ENCODE results near the gene EGR4.

The EGR4 gene

DNA sequence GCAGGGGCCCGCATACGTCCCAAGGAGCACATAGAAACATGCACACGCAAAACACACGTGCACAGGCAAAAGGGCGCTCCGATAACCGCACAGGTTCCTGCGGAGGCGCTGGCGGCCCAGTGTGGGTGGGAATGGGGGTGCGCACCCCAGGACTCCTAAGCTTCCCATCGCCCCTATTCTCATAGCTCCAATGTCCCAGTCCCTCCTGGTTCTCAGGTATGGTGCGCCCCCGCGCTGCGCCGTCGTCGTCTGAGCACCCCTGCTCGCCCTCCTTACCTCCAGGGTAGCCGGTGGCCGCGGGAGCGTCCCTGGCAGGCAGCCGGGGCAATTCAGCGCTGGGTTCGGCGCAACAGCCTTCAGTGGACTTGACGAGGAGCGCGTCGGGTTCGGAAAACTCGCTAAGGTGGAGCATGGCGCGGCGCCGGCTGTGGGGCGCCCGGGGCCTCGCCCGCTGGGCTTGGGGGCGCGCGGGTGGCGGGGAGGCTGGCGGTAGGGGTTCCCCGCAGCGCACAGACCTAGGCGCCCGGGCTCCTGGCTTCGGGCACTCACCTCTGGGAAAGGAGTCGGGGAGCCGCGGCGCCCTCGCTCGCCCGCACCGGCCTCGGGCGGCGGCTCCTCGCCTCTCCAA, 328 bp downstream of the EGR4 start:
- peaks cover 3% of the 10 kb centered on the region for H3K9me3 ChIP-seq (ENCODE audit: severe bottlenecking)
- H3K36me3 ChIP-seq: no peaks in the 10 kb centered on the region
- TF ChIP-seq, protein P1, sequence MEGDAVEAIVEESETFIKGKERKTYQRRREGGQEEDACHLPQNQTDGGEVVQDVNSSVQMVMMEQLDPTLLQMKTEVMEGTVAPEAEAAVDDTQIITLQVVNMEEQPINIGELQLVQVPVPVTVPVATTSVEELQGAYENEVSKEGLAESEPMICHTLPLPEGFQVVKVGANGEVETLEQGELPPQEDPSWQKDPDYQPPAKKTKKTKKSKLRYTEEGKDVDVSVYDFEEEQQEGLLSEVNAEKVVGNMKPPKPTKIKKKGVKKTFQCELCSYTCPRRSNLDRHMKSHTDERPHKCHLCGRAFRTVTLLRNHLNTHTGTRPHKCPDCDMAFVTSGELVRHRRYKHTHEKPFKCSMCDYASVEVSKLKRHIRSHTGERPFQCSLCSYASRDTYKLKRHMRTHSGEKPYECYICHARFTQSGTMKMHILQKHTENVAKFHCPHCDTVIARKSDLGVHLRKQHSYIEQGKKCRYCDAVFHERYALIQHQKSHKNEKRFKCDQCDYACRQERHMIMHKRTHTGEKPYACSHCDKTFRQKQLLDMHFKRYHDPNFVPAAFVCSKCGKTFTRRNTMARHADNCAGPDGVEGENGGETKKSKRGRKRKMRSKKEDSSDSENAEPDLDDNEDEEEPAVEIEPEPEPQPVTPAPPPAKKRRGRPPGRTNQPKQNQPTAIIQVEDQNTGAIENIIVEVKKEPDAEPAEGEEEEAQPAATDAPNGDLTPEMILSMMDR (IDR thresholded peaks at IDR 0.05; ENCODE audit: low read depth, low read length): 0 out of 2 replicates have a peak, but pooled peaks have one; percentile 14
- H3K27me3 ChIP-seq (ENCODE audit: insufficient read depth, low read depth, severe bottlenecking): peaks cover 56% of the 10 kb centered on the region
- H3K27ac ChIP-seq: no peak overlapping the region
- peak; percentile 45 for DNase-seq
- H3K4me3 ChIP-seq (ENCODE audit: low read depth, low read length): peak overlapping the region; percentile 63

DNA sequence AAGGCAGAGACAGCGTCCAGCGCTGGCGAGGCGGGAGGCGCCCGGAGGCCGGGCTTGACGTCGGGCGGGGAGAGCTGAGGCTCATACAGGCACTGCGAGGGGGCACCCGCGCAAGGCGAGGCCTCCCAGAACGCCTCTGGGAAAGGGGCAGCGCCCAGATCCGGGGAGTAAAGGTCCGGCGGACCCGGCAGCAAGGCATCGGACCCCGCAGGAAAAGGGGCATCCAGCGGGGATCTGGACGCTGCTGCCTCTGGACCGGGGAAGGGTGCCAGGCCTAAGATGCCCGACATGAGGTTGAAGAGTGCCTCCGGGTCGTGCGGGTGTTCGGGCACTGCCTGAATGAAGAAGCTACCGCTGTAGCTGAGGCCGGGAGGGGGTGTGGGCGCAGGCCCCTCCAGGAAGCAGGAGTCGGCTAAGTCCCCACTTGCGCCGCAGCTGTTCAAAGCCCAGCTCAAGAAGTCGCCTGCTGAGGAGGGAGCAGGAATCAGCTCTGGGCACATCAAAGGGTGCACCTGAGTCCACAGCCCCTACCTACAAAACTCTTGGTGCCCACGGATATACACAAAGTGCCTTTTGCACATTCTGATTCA, 937 bp downstream of the EGR4 start:
- H3K4me3 ChIP-seq (ENCODE audit: low read depth, low read length): peak overlapping the region; percentile 63
- no peaks in the 10 kb centered on the region for H3K36me3 ChIP-seq
- no peak overlapping the region for H3K27ac ChIP-seq
- peaks cover 3% of the 10 kb centered on the region for H3K9me3 ChIP-seq (ENCODE audit: severe bottlenecking)
- TF ChIP-seq, protein P1 (IDR thresholded peaks at IDR 0.05; ENCODE audit: low read depth, low read length): no peak
- peak; percentile 45 for DNase-seq
- peaks cover 56% of the 10 kb centered on the region for H3K27me3 ChIP-seq (ENCODE audit: insufficient read depth, low read depth, severe bottlenecking)

DNA sequence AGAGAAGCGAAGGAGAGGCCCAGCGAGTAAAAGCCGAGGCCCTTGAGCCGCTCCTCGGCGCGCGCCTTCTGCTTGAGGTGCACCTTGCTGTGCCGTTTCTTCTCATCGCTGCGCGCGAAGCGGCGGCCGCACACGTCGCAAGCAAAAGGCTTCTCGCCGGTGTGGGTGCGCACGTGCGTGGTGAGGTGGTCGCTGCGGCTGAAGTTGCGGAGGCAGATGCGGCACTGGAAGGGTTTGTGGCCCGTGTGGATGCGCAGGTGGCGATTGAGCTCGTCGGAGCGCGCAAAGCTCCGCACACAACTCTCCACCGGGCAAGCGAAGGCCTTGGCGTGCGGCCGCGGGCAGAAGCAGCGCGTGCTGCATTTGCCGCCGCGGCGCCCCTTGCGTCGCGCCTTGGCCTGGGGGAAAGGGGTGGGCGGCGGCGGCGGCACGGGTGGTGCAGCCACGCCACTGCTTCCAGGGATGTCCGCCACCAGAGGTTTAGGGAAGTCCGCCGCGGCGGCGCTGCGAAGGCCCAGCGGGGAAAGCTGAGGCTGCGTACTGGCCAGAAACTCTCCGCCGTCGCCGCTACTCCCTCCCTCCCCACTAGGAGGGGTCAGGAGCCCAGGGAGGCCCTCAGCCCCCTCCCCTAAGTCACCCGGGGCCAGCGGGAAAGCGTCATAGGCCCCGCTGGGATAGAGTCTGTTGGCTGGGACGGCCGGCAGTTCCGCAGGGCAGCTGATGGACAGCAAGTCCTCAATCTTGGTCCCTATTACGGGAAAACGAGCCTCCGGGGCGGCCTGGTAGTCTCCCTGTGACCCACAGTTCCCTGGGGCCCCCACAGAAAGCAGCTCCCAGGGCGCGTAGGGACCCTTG, 1.7 kb downstream of the EGR4 start:
- peak overlapping the region; percentile 63 for H3K4me3 ChIP-seq (ENCODE audit: low read depth, low read length)
- TF ChIP-seq, protein P1 (IDR thresholded peaks at IDR 0.05; ENCODE audit: low read depth, low read length): peak; percentile 71
- DNase-seq: peak; percentile 87
- H3K27me3 ChIP-seq (ENCODE audit: insufficient read depth, low read depth, severe bottlenecking): peaks cover 56% of the 10 kb centered on the region
- H3K27ac ChIP-seq: no peak overlapping the region
- H3K36me3 ChIP-seq: no peaks in the 10 kb centered on the region
- H3K9me3 ChIP-seq (ENCODE audit: severe bottlenecking): peaks cover 3% of the 10 kb centered on the region

DNA sequence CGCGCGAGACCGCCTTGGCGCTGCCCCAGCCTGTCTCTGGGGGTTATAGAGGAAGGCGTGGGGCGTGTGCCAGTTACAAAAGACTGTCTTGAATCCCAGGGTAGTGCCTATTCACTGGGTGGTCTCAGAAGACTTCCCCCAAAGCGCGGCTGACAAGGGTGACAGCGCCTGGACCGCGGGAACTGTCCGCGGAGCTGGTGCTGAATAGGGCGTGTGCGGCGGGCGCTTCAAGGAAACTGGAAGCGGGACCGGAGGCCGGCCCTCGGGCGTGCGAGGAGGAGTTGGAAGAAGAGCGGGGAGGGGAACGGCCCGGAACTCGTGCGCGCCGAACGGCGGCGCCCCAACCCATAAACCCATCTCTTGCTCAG, 2.3 kb downstream of the EGR4 start:
- no peak for DNase-seq
- H3K9me3 ChIP-seq (ENCODE audit: severe bottlenecking): peaks cover 3% of the 10 kb centered on the region
- H3K27me3 ChIP-seq (ENCODE audit: insufficient read depth, low read depth, severe bottlenecking): peaks cover 54% of the 10 kb centered on the region
- TF ChIP-seq, protein P1 (IDR thresholded peaks at IDR 0.05; ENCODE audit: low read depth, low read length): no peak
- no peak overlapping the region for H3K27ac ChIP-seq
- peak overlapping the region; percentile 63 for H3K4me3 ChIP-seq (ENCODE audit: low read depth, low read length)
- no peaks in the 10 kb centered on the region for H3K36me3 ChIP-seq

DNA sequence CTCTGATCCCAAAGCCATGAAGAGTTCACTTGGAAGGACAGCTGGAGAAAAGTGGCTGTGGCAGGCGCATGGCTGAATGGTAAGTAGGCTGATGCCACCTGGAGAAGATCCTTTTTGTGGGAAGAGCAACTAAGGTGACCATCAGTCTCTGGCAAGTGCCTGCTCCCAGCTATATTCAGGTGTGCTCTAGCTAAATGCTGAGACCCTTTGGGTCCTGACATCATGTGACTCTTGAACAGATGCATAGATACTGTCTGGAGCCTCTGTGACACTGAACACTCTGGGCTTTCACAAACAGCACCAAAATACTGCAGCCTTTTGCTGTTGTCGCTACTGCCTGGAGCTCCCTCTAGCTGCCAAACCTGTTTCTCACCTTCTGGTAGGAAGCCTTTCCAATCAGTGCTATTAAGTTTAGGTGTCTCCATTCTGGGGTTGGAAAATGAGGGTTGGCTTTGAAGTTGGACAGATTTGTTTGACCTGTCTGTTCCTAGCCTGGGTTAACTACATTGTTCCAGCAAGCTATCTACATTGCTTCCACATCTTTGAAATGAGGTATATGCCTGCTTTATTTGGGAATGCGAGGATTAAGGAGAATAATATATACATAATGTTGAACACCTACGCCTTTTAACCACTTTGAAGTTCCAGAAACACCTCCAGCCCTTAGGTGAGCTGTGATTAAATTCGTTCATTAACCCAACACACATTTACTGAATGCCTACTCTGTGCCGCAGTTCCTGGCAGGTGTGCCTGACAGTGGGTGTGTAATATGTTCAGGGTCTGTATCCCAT, 3.1 kb downstream of the EGR4 start:
- TF ChIP-seq, protein P1 (IDR thresholded peaks at IDR 0.05; ENCODE audit: low read depth, low read length): peak; percentile 92

More for the DNA sequence above, 3.1 kb downstream of the EGR4 start:
- Histone ChIP-seq H3K9me3 (ENCODE audit: severe bottlenecking) (peaks cover 3% of the 10 kb centered on the region), H3K36me3 (no peaks in the 10 kb centered on the region), H3K27ac (no peak overlapping the region), H3K27me3 (ENCODE audit: insufficient read depth, low read depth, severe bottlenecking) (peaks cover 45% of the 10 kb centered on the region), H3K4me3 (ENCODE audit: low read depth, low read length) (no peak overlapping the region)
- DNase-seq: peak; percentile 82

Measured in WERI-Rb-1 (cell line).